ENCODE results near the gene INSYN2B. TPM values are rescaled to one million over a fixed set of nuclear protein-coding genes. Genes with fewer than 3 reads are reported as not detected.

The INSYN2B gene
- total RNA-seq, 3 donors from 2014 or later (not counting 1 experiment from before 2014, with no cell fraction given) = not detected

GRCh38 chr5:169905017-169905416 lies 75.3 kb downstream of the INSYN2B start:
- Histone ChIP-seq H3K36me3 (ENCODE audit: control insufficient read depth, insufficient read depth, low read length) (no peaks in the 10 kb centered on the region), H3K4me1 (ENCODE audit: control insufficient read depth, insufficient read depth, low read length) (peaks cover 4% of the 10 kb centered on the region), H3K4me3 (ENCODE audit: low read length) (no peak overlapping the region), H3K9me3 (ENCODE audit: control insufficient read depth, insufficient read depth, low read length) (no peaks in the 10 kb centered on the region), H3K27ac (ENCODE audit: low read length) (no peak overlapping the region), H3K27me3 (ENCODE audit: control insufficient read depth, insufficient read depth, low read length) (no peaks in the 10 kb centered on the region)
- H3K36me3 Mint-ChIP-seq = no peaks in the 10 kb centered on the region
- no peak overlapping the region for H3K4me3 Mint-ChIP-seq
- ATAC-seq (no peak), DNase-seq (no peak)
- H3K9me3 Mint-ChIP-seq = no peaks in the 10 kb centered on the region
- intact Hi-C loops (cut with micrococcal nuclease) = no loop called here
- H3K4me1 Mint-ChIP-seq = peaks cover 47 to 65% of the 10 kb centered on the region in 2 donors
- H3K27me3 Mint-ChIP-seq (ENCODE audit: low read depth in 2 of 2) = no peaks in the 10 kb centered on the region
- TF ChIP-seq CTCF (IDR thresholded peaks at IDR 0.05) = no peak
- peak overlapping the region in 1 of 2 donors; percentile 50 for H3K27ac Mint-ChIP-seq
- WGBS (ENCODE audit: insufficient coverage) = 79% methylated on average over 1 of the region's 1 CpG

- Mint-ChIP-seq H3K27ac (peak overlapping the region in 1 of 2 donors; percentile 50), H3K4me1 (peaks cover 52 to 65% of the 10 kb centered on the region in 2 donors), H3K9me3 (no peaks in the 10 kb centered on the region), H3K36me3 (no peaks in the 10 kb centered on the region), H3K27me3 (ENCODE audit: low read depth in 2 of 2) (no peaks in the 10 kb centered on the region), H3K4me3 (no peak overlapping the region)
- Histone ChIP-seq H3K27me3 (ENCODE audit: control insufficient read depth, insufficient read depth, low read length) (no peaks in the 10 kb centered on the region), H3K27ac (ENCODE audit: low read length) (no peak overlapping the region), H3K36me3 (ENCODE audit: control insufficient read depth, insufficient read depth, low read length) (peaks cover 2% of the 10 kb centered on the region), H3K4me1 (ENCODE audit: control insufficient read depth, insufficient read depth, low read length) (peaks cover 4% of the 10 kb centered on the region), H3K4me3 (ENCODE audit: low read length) (no peak overlapping the region), H3K9me3 (ENCODE audit: control insufficient read depth, insufficient read depth, low read length) (no peaks in the 10 kb centered on the region)
- WGBS (ENCODE audit: insufficient coverage) = 95% methylated on average over 5 of the region's 5 CpGs
- no peak for DNase-seq
- no peak for TF ChIP-seq CTCF (IDR thresholded peaks at IDR 0.05)
- ATAC-seq = no peak
- intact Hi-C loops (cut with micrococcal nuclease) = no loop called here
Observed at GRCh38 chr5:169904508-169904907, 75.8 kb downstream of the INSYN2B start.

GRCh38 chr5:169904059-169904458 lies 76.2 kb downstream of the INSYN2B start:
- no peaks in the 10 kb centered on the region for H3K9me3 Mint-ChIP-seq
- H3K4me3 ChIP-seq (ENCODE audit: low read length) = no peak overlapping the region
- no peaks in the 10 kb centered on the region for H3K27me3 Mint-ChIP-seq (ENCODE audit: low read depth in 2 of 2)
- intact Hi-C loops (cut with micrococcal nuclease) = no loop called here
- ATAC-seq (no peak), DNase-seq (no peak)
- H3K36me3 Mint-ChIP-seq = no peaks in the 10 kb centered on the region
- H3K4me1 Mint-ChIP-seq = peaks cover 57 to 69% of the 10 kb centered on the region in 2 donors
- peaks cover 4% of the 10 kb centered on the region for H3K4me1 ChIP-seq (ENCODE audit: control insufficient read depth, insufficient read depth, low read length)
- no peak overlapping the region for H3K27ac ChIP-seq (ENCODE audit: low read length)
- peaks cover 3% of the 10 kb centered on the region for H3K36me3 ChIP-seq (ENCODE audit: control insufficient read depth, insufficient read depth, low read length)
- TF ChIP-seq CTCF (IDR thresholded peaks at IDR 0.05) = no peak
- no peak overlapping the region for H3K4me3 Mint-ChIP-seq
- no peak overlapping the region for H3K27ac Mint-ChIP-seq
- H3K9me3 ChIP-seq (ENCODE audit: control insufficient read depth, insufficient read depth, low read length) = no peaks in the 10 kb centered on the region
- H3K27me3 ChIP-seq (ENCODE audit: control insufficient read depth, insufficient read depth, low read length) = no peaks in the 10 kb centered on the region
- 90% methylated on average over 1 of the region's 2 CpGs for WGBS (ENCODE audit: insufficient coverage)

- no peak for TF ChIP-seq CTCF (IDR thresholded peaks at IDR 0.05)
- peaks cover 3% of the 10 kb centered on the region for H3K36me3 ChIP-seq (ENCODE audit: control insufficient read depth, insufficient read depth, low read length)
- no peaks in the 10 kb centered on the region for H3K36me3 Mint-ChIP-seq
- H3K27me3 Mint-ChIP-seq (ENCODE audit: low read depth in 2 of 2) = no peaks in the 10 kb centered on the region
- ATAC-seq (peak in 1 of 3 donors; percentile 20), DNase-seq (no peak)
- H3K4me3 ChIP-seq (ENCODE audit: low read length) = no peak overlapping the region
- no peaks in the 10 kb centered on the region for H3K27me3 ChIP-seq (ENCODE audit: control insufficient read depth, insufficient read depth, low read length)
- H3K27ac Mint-ChIP-seq = peak overlapping the region in 1 of 2 donors; percentile 60
- H3K4me3 Mint-ChIP-seq = no peak overlapping the region
- no peak overlapping the region for H3K27ac ChIP-seq (ENCODE audit: low read length)
- WGBS (ENCODE audit: insufficient coverage) = 18% methylated on average over 2 of the region's 2 CpGs
- no peaks in the 10 kb centered on the region for H3K9me3 Mint-ChIP-seq
- intact Hi-C loops (cut with micrococcal nuclease) = no loop called here
- H3K4me1 Mint-ChIP-seq = peaks cover 52 to 76% of the 10 kb centered on the region in 2 donors
- no peaks in the 10 kb centered on the region for H3K9me3 ChIP-seq (ENCODE audit: control insufficient read depth, insufficient read depth, low read length)
- peaks cover 4% of the 10 kb centered on the region for H3K4me1 ChIP-seq (ENCODE audit: control insufficient read depth, insufficient read depth, low read length)
Observed at GRCh38 chr5:169901896-169902295, 78.4 kb downstream of the INSYN2B start.

All from natural killer cell (primary cell).